Ovary (tissue), 9 donors: ENCODE results near the gene CYP19A1. TPM values are rescaled to one million over a fixed set of nuclear protein-coding genes. Genes with fewer than 3 reads are reported as not detected.

Experiments used
- DNase-seq, 5 donors: peaks; one replicate each; pipeline ENCODE4 v3.0.0-alpha.2; 2019 to 2020
- H3K27ac ChIP-seq, 2 donors: fragments of 200-600 bp; one replicate each; pipeline versions ENCODE4 v1.5.1 to v1.8.0; 2019 to 2022
- H3K27me3 ChIP-seq: fragments of 200-600 bp; one replicate; pipeline ENCODE4 v1.8.0; 2022
- H3K36me3 ChIP-seq: fragments of 200-600 bp; sonication (generic); one replicate; pipeline ENCODE4 v1.5.1; 2019
- H3K4me1 ChIP-seq: one replicate; pipeline ENCODE4 v1.8.1; 2013; ENCODE audit warnings: mild to moderate bottlenecking, moderate library complexity; ENCODE audit not compliant: insufficient read depth
- H3K4me3 ChIP-seq: fragments of 200-600 bp; sonication (generic); one replicate; pipeline ENCODE4 v1.5.1; 2017
- H3K9me3 ChIP-seq, 2 donors: fragments of 200-600 bp in 1 of 2; sonication (generic) in 1 of 2; one replicate each; pipeline versions ENCODE4 v1.5.1 to v1.8.1; 2013 to 2019; ENCODE audit warnings: mild to moderate bottlenecking in 1 of 2, moderate library complexity in 1 of 2
- CTCF ChIP-seq, 3 donors: fragments of 450-650 bp in 2 of 3; fragments of 200-600 bp in 1 of 3; IDR thresholded peaks; one replicate each; pipeline versions ENCODE4 v1.5.1 to v1.8.0; 2016 to 2022; ENCODE audit warnings: antibody characterized with exemption in 3 of 3, mild to moderate bottlenecking in 1 of 3
- EP300 ChIP-seq: sonication (generic); formaldehyde crosslinking; IDR thresholded peaks from one replicate; pipeline ENCODE4 v1.6.1; 2017; ENCODE audit warnings: antibody characterized with exemption
- POLR2A ChIP-seq: fragments of 450-650 bp; IDR thresholded peaks from one replicate; pipeline ENCODE4 v1.6.1; 2017; ENCODE audit warnings: antibody characterized with exemption, mild to moderate bottlenecking, moderate library complexity
- WGBS, 3 donors: extraction: QIAGEN DNeasy Blood & Tissue Kit in 1 of 3; methylation state at CpG; one replicate each; pipeline versions ENCODE4 v1.1.5 to v1.1.7; 2013 to 2017; 5-methylcytosine and 5-hydroxymethylcytosine counted together
- intact Hi-C, 4 donors: fragments of 100-400 bp; cut with DNase I; formaldehyde crosslinking; loops; one replicate each; pipeline versions ENCODE4 v1.11.0 to v1.15.1; 2022 to 2023
- polyA plus RNA-seq, 2 donors: library from polyadenylated mRNA; stranded (reverse); fragments of 200-250 nt in 1 of 2; fragments of 350-450 nt in 1 of 2; fragmentation: Illumina TruSeq in 1 of 2; extraction: RNeasy Lipid Tissue Mini Kit (QIAGEN cat#74804) in 1 of 2; gene quantifications; one replicate each; pipeline ENCODE4 v1.2.3, GENCODE V29; 2013 to 2014
- total RNA-seq, 7 donors: library from RNA; depleted of rRNA in 2 of 7; stranded (reverse); fragments of >200 nt in 2 of 7; fragmentation: NEBNext Ultra II Directional in 3 of 7; extraction: Animal tissue kit (Norgen Biotek cat#: 25700) in 3 of 7; gene quantifications; one replicate each; pipeline versions ENCODE4 v1.1.0 to v1.2.4, GENCODE V29; 2016 to 2023
- donor health status: DM: no; HTN: no; CAD: no; lungs with moderate emphysema.
- donor health status: DM: no; HTN: no; CAD: no.
- donor health status: Bipolar disorder and iron deficiency.
- donor health status: DM: yes; HTN: yes; CAD: no.
- donor health status: DM: no; HTN: no; CAD: no.
- donor health status: DM: yes; HTN: yes; CAD: no.

Gene CYP19A1
- total and polyA plus RNA-seq, 9 donors: 0.81 to 1,570 (median 1.4) TPM

DNA sequence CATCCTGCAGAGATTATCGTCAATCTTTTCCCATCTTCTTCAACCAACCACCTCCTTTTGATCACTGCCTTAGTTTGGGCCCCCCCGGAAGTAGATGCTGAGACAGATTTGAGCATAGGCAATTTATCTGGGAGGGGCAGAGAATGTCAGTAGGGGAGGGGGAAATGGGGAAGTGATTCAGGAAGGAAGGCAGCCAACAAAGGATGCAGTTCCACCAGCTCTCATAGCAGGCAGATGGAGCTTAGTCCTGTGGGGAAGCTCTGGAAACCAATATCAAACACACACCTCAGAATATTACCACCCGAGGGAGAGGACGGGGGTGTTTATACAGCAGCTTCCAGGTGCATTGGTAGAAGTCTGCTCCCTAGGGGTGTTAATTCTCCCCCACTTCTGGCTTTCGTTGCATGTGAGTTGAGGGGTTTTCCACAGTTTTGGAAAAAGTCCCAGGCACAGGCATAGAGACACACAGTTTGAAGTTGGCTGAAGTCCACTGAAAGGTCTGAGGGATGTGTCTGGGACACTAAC lies 152.2 kb downstream of the CYP19A1 start:
- Histone ChIP-seq H3K27me3 (no peaks in the 10 kb centered on the region), H3K9me3 (no peaks in the 10 kb centered on the region), H3K36me3 (no peaks in the 10 kb centered on the region), H3K4me3 (no peak overlapping the region), H3K27ac (no peak overlapping the region), H3K4me1 (no peaks in the 10 kb centered on the region)
- no peak for DNase-seq
- 74 to 88% (median 85%) methylated on average over 5 of the region's 5 CpGs for WGBS, 3 donors
- TF ChIP-seq CTCF (IDR thresholded peaks at IDR 0.05): no peak
- TF ChIP-seq EP300: no peak
- TF ChIP-seq POLR2A: no peak
- intact Hi-C loops: no loop called here

- TF ChIP-seq CTCF (IDR thresholded peaks at IDR 0.05): no peak
- TF ChIP-seq EP300: no peak
- TF ChIP-seq POLR2A: no peak
These were observed 152.9 kb downstream of the CYP19A1 start for GRCh38 chr15:51185213-51186159.

GRCh38 chr15:51184627-51185026 lies 153.8 kb downstream of the CYP19A1 start:
- no peak for DNase-seq
- WGBS, 3 donors: 52 to 76% (median 60%) methylated on average over 6 of the region's 6 CpGs

More at GRCh38 chr15:51185213-51186159, 152.9 kb downstream of the CYP19A1 start:
- Histone ChIP-seq H3K9me3 (no peaks in the 10 kb centered on the region), H3K36me3 (no peaks in the 10 kb centered on the region), H3K4me1 (no peaks in the 10 kb centered on the region), H3K27ac (no peak overlapping the region), H3K4me3 (no peak overlapping the region), H3K27me3 (no peaks in the 10 kb centered on the region)
- no peak for DNase-seq
- intact Hi-C loops: no loop called here
- 36 to 52% (median 39%) methylated on average over 12 of the region's 12 CpGs for WGBS, 3 donors

DNA sequence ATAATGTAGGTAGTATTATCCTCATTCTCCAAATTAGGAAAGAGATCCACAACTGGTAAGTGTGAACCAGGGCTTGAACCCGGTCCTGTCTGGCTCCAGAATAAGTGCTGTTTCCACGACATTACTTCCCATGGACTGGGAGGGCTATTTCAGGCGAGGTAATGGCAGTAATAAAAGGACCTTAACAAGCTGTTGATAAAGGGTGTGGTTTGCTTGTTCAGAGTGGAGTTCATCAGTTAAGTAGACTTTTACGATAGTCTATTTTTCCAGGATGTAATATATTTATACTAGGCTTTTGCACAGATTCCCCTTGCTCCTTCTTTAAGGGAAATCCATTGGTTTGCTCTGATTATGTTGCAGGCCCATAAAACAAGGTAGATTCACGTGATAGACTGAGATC lies 155.3 kb downstream of the CYP19A1 start:
- Histone ChIP-seq H3K4me1 (no peaks in the 10 kb centered on the region), H3K9me3 (no peaks in the 10 kb centered on the region), H3K27ac (no peak overlapping the region), H3K36me3 (no peaks in the 10 kb centered on the region), H3K4me3 (no peak overlapping the region), H3K27me3 (no peaks in the 10 kb centered on the region)
- no peak for TF ChIP-seq EP300
- TF ChIP-seq CTCF (IDR thresholded peaks at IDR 0.05): no peak
- no peak for TF ChIP-seq POLR2A
- 85 to 92% (median 90%) methylated on average over 5 of the region's 5 CpGs for WGBS, 3 donors
- intact Hi-C loops: no loop called here
- DNase-seq: no peak

More at GRCh38 chr15:51184627-51185026, 153.8 kb downstream of the CYP19A1 start:
- no peak overlapping the region for H3K4me3 ChIP-seq
- no peaks in the 10 kb centered on the region for H3K27me3 ChIP-seq
- no peaks in the 10 kb centered on the region for H3K4me1 ChIP-seq
- H3K9me3 ChIP-seq: no peaks in the 10 kb centered on the region
- intact Hi-C loops: no loop called here
- no peak overlapping the region for H3K27ac ChIP-seq
- no peaks in the 10 kb centered on the region for H3K36me3 ChIP-seq
- TF ChIP-seq POLR2A (no peak), CTCF (IDR thresholded peaks at IDR 0.05) (no peak), EP300 (no peak)
